ENCODE data around the gene CEP350. TPM values are rescaled to one million over a fixed set of nuclear protein-coding genes. Genes with fewer than 3 reads are reported as not detected.

CEP350 gene
- total and polyA plus RNA-seq, 12 donors: 4.1 to 71.4 (median 42.4) TPM

DNA sequence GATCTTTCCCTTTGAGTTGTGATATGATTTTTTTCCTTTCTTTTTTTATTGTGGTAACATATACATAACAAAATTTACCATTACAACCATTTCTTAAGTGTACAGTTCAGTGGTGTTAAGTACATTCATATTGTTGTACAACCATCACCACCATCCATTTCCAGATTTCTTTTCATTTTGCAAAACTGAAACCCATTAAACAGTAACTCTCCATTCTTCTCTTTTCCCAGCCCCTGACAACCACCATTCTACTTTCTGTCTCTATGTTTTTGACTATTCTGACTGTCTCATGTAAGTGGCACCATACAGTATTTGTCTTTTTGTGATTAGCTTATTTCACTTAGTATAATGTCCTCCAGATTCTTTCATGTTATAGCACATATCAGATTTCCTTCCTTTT is 30.3 kb downstream of the CEP350 start:
- no peaks in the 10 kb centered on the region for H3K27me3 ChIP-seq
- peaks cover 0 to 9% of the 10 kb centered on the region in 2 donors for H3K4me1 ChIP-seq (replicated peaks in 1 of 2)
- H3K36me3 ChIP-seq (replicated peaks in 1 of 2): no peaks in the 10 kb centered on the region
- no peaks in the 10 kb centered on the region for H3K9me3 ChIP-seq (replicated peaks in 1 of 3)
- no peak overlapping the region for H3K4me3 ChIP-seq
- intact Hi-C loops (cut with DNase I): no loop called here
- no peak for TF ChIP-seq CTCF (IDR thresholded peaks at IDR 0.05)
- TF ChIP-seq POLR2A (IDR thresholded peaks at IDR 0.05): no peak
- no peak for DNase-seq
- H3K27ac ChIP-seq: no peak overlapping the region

GRCh38 chr1:179990847-179991246 is 36.2 kb downstream of the CEP350 start:
- H3K27ac ChIP-seq: no peak overlapping the region
- H3K9me3 ChIP-seq (replicated peaks in 1 of 3): no peaks in the 10 kb centered on the region
- DNase-seq: no peak
- H3K27me3 ChIP-seq: no peaks in the 10 kb centered on the region
- WGBS, 4 donors: 94 to 98% (median 96%) methylated on average over 3 of the region's 3 CpGs
- TF ChIP-seq POLR2A (IDR thresholded peaks at IDR 0.05) (no peak), CTCF (IDR thresholded peaks at IDR 0.05) (no peak)
- intact Hi-C loops (cut with DNase I): no loop called here
- H3K36me3 ChIP-seq (replicated peaks in 1 of 2): no peaks in the 10 kb centered on the region
- H3K4me1 ChIP-seq (replicated peaks in 1 of 2): no peaks in the 10 kb centered on the region
- H3K4me3 ChIP-seq: no peak overlapping the region

DNA sequence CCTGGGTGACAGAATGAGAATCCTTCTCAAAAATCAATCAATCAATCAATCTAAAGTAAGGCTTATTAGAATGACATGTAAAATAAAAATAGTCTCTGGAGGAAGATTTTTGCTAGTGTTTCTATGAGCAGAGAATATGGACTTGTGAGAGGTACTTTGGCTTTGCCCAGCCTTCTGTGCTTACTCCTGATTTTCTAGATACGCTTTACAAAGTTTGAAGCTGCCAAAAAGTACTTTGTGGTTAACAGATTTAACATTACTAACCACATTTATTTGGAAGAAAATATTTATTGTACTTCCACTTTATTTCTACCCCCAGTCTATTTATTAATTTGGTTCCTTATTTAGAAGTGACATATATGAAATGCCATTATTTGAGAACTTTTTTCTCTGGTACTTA is 41.0 kb downstream of the CEP350 start:
- no peaks in the 10 kb centered on the region for H3K9me3 ChIP-seq (replicated peaks in 1 of 3)
- peaks cover 0 to 8% of the 10 kb centered on the region in 2 donors for H3K36me3 ChIP-seq (replicated peaks in 1 of 2)
- no peaks in the 10 kb centered on the region for H3K27me3 ChIP-seq
- WGBS, 4 donors: 81 to 92% (median 88%) methylated on average over 1 of the region's 1 CpG
- DNase-seq: no peak
- intact Hi-C loops (cut with DNase I): no loop called here
- peaks cover 9 to 14% of the 10 kb centered on the region in 2 donors for H3K4me1 ChIP-seq (replicated peaks in 1 of 2)
- no peak overlapping the region for H3K27ac ChIP-seq
- no peak overlapping the region for H3K4me3 ChIP-seq
- no peak for TF ChIP-seq CTCF (IDR thresholded peaks at IDR 0.05)
- TF ChIP-seq POLR2A (IDR thresholded peaks at IDR 0.05): no peak

DNA sequence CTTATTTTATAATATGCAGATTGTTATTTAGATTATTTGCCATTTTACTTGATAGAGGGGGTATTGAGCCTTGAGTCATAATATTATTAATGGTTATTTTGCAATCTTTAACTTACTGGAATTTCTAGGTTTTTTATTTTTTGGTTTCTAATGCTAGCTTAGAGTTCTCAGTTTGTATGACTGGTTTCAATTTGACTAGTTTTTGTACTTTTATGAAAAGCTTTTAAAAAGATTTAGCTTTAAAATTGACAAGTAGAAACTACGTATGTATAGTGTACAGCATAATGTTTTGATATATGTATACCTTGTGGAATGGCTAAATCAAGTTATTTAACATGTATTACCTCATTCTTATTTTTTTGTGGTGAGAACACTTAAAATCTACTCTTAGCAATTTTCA is 41.5 kb downstream of the CEP350 start:
- Histone ChIP-seq H3K4me3 (no peak overlapping the region), H3K27me3 (no peaks in the 10 kb centered on the region), H3K4me1 (replicated peaks in 1 of 2) (peaks cover 12 to 17% of the 10 kb centered on the region in 2 donors), H3K9me3 (replicated peaks in 1 of 3) (no peaks in the 10 kb centered on the region), H3K36me3 (replicated peaks in 1 of 2) (peaks cover 0 to 8% of the 10 kb centered on the region in 2 donors), H3K27ac (no peak overlapping the region)
- 94 to 97% (median 97%) methylated on average over 1 of the region's 1 CpG for WGBS, 4 donors
- TF ChIP-seq CTCF (IDR thresholded peaks at IDR 0.05) (no peak), POLR2A (IDR thresholded peaks at IDR 0.05) (no peak)
- no peak for DNase-seq
- intact Hi-C loops (cut with DNase I): no loop called here

All from adrenal gland (tissue), 12 donors.